ENCODE data around the gene LYST.
"Not testable (repeated sequence)": the region's sequence is repeated elsewhere in the genome, so short reads cannot be mapped to it uniquely, and the experiment has no call there.

Gene LYST

DNA sequence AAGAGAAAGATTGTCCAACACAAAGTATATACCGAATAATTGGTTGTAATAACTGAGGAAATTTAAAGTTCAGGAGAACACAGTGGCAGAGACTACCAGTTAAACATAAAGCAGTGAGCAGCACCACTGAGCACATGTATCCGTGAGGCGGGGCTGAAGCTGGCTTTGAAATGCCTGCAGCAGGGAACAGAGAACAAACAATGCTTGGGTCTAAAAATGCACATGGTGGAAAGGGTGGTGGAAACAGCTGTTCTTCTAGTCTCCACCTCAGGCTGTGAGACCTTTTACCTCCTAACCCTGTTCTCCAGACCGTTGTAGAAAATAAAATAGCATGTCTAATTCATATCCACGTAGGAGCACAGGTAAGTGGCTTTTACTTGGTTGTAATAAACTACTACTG lies 209.4 kb downstream of the LYST start:
- no peak for DNase-seq (ENCODE audit: low read depth, low spot score)

DNA sequence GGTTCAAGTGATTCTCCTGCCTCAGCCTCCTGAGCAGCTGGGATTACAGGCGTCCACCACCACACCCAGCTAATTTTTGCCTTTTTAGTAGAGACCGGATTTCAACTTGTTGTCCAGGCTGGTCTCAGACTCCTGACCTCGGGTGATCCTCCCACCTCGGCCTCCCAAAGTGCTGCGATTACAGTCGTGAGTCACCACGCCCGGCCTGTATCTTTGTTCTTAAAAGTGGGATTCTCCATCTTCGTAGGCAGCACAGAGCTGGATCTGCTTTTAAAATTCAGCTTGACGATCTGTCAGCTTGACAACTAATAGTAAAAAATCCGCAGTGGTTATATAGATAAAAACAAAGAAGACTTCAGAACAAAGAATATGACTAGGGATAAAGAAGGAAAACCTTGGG lies 214.3 kb downstream of the LYST start:
- DNase-seq (ENCODE audit: low read depth, low spot score): no peak

DNA sequence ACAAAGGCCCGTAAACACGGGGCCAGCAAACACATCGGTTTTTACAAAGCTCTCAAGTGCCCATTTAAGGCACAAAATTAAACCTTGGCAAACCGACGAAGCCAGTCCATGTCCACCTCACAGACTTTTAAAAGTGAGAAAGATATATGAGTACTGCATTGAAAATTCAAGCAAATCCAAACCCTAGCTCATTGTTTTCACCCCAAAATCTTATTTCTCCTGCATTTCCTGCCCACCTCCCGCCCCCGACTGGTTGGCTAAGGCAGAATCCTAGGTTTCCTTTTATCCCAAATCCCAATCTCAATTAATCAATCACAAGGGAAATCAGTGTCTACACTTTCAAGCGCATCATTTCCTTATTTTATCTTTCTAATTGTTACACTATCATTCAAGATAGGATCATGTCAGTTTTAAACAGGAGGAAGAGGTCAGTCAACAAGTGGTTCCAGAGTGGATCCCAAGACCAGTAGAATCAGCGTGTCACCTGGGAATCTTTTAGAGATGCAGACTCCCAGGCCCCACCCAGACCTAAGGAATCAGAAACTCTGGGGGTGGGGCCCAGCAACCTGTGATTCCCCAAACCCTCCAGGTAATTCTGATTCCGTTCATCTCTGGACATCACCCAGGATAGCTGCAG lies 215.4 kb downstream of the LYST start:
- no peak for DNase-seq (ENCODE audit: low read depth, low spot score)

DNA sequence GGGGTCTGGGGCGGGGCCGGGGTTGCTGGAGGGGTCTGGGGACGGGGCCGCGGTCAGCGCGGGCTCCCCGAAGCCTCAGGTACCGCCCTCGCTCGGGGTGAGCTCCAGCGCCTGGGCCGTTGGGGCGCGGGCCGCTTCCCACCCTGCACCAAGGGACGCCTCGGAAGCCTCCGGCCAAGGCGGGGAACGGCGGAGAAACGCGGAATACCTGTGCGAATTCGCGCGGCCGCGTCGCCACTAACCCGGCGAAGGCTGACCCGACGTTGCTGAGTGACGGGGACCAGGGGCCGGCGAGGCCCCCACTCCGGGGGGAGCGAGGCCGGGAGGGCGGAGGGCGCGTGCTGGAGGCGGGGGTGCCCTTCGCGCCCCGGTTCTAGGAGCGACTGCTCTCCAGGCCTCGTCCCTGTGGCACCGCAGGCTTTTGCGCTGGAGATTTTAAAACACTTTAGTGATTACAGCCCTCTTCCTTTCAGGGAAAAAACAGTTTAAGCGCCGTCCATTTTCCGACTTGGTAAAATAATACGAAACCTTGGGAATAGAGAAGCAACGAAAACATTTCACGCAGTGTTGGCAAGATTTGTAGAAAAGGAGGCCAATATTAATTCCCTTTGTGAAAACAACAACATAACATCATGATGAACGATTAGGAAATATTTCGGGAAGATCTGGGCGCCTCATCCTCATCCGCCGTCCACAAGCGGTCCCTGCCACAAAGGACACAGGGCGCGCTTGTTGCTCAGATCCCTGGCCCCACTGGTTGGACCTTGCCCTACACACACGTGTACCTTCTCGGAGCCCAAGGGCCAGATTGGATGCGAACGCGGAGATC lies 216.2 kb downstream of the LYST start:
- no peak for DNase-seq (ENCODE audit: low read depth, low spot score)

DNA sequence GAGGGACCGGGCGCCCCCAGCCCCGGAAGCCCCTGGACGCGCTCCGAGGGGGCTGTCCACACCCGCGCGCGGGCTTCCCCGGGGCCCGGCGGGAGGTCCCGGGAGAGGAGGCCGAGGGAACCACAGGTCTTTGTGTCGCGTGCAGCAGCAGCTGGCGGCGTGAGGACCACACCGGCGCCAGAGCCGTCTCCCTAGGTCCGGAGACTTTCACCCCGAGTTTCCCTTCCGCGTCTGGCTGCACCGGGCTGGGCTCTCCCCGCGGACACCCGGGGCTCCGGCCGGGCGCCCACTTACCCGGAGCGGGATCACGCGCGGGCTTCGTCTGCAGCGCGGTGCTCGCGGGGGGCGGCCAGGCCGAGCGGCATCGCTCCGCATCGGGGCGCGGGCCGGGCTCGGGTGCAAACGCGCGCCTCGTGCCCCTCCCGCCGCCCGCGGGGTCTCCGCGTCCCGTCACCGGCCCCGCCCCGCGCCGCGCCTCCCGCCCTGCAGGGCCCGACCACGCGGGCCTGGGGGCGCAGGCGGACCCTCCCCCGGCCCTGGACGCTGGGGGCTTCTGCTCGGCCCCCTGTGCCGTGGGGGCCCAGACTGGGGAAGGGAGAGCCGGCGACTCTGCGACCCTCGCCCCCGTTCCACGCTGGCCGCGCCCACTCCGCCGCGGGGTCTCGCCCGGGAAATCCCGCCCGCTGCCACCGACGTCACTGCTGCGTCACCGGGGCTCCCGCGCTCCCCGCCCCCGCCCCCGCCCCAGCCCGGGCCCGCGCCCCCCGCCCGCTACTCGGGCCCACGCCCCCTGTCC lies 217.1 kb downstream of the LYST start, which contains the start of gene GNG4:
TSS of gene GNG4 (minus strand) at position 417 of the 796 bp plus-strand sequence. CDS start 65,946 bp downstream, outside the sequence.
- no peak for DNase-seq (ENCODE audit: low read depth, low spot score)

DNA sequence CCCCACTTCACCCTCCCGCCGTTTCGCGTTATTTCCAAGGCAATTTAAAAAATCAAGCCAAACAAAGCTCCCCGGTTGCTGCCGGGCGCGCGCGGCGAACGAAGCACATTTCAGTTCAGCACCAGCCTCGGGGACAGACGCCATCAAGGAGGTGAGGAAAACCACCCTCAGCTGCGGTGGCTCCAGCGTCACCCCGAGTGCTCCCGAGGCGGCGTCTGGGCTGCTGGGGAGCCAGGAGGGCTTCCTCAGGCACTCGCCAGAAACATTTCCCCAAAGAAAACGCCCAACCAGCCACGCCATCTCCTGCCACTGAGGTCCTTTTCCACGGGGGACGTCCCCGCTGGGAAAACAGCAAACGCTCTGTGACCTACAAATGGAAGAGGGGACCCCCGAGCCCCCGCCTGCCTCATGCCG lies 217.7 kb downstream of the LYST start:
- DNase-seq (ENCODE audit: low read depth, low spot score): no peak

DNA sequence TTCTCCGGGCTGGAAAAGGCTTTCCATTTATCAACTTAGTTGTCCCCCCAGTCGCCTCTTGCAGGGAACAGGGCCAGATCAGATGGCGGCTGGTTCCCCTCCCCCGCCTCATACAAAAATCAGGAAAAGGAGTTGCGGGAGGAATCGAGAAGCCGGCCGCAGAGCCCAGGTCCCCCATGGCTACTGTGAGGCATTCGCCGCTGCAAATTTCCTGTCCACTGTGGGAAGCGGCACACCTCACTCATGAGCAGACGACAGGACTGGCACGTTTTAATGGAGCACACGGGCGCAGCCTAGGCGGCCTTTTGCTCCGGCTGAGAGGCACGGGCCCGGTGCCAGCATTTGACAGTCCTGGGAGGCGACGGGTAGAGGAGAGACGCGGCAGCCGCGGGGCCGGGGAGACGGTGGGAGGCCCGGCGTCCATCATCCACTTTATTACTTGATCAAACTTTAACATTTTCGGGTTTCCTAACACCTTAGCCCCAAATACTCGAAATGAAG lies 218.2 kb downstream of the LYST start:
- DNase-seq (ENCODE audit: low read depth, low spot score): no peak

DNA sequence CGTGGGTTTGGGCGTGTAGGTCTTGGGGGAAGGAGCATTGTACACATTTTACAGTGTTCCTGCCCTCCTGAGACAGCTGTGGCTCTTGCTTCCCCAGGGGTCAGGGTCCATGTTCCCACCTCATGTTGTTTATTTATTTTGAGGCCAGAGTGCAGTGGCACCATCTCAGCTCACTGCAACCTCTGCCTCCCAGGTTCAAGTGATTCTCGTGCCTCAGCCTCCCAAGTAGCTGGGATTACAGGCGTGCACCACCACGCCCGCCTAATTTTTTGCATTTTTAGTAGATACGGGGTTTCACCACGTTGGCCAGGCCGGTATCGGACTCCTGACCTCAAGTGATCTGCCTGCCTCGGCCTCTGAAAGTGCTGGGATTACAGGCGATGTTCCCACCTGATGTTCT lies 219.2 kb downstream of the LYST start:
- not testable (repeated sequence) for DNase-seq (ENCODE audit: low read depth, low spot score)

DNA sequence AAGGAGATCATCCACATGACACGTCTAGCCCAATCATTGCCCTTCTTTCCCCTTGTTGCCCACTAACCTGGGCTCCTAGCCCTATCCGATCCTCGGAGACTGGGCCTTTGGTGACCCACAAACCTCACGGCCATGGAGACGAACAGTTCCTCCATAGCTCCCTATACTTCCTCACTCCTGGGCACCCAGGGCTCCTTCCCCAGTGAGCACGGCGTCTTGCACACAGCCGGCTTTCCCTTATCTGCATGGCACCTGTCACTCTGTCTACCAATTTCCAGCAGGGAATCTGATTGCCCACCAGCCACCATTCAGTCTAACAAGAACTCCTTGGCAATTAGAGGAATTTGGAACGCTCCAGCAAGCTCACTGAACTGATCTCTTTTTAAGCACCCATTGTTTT lies 220.2 kb downstream of the LYST start:
- no peak for DNase-seq (ENCODE audit: low read depth, low spot score)

DNA sequence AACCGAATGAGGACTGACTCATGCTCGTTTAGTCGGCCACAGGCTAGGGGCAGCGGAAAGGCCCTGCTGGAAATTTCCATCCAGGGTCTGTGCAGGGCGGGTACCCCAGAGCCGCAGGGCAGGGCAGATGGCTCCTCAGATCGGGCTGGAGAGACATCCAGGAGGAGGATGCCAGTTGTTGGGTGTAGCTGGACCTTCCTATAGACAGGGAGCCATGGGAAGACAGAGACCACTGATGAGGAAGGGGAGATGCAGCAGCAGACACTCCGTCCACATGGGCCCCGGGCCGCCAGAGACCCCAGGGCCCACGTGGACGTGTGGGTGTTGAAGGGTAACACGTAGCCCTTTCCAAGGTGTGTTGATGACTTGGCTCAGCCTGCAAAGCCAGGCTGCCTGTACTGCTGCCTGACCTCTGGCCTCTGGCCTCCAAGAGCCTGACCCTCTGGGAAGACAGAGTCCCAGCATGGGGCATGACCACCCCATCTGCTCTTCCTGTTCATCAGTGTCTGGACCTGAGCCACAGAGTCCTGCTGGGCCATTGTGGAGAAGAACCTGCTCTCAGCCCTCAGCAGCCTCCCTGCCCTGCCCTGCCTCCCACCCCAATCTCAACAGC lies 221.9 kb downstream of the LYST start:
- no peak for DNase-seq (ENCODE audit: low read depth, low spot score)

DNA sequence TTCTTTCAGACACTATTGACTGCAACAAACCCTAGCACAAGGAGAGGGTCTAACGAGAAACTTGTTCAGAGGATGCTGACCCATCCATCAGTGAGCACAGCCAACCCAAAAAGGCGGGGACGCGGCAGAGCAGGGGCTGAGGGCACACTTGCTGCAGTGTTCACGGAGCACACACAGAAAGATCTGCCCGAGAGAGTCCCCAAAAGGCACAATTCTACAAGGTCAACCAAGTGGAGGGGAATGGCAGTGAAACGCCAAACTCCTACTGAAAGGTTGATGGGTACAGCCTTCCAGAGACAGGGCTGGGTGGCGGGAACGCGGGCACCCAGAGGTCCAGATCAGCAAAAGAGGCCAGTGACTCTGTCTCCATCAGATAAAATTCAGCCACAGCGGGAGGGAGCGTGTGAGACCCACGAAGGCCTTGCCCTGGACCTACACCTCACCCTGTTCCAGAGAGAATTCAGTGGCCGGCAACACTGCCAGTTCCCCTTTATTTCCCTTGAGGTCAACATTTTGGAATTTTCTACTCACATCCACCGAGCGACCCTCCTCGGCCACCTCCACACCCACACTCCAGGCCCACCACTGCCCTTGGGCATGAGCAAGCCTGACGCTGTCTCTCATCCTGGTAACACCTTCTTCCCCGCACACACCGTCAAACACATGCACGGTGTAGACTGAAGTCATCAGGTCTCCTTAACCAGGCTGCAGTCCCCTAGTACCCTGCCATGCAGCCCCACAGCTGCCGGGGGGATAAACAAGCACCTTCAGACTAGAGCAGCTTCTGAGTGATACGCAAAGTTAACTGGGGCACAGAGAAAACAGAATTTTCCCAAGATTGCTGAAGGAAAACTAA lies 222.6 kb downstream of the LYST start:
- no peak for DNase-seq (ENCODE audit: low read depth, low spot score)

DNA sequence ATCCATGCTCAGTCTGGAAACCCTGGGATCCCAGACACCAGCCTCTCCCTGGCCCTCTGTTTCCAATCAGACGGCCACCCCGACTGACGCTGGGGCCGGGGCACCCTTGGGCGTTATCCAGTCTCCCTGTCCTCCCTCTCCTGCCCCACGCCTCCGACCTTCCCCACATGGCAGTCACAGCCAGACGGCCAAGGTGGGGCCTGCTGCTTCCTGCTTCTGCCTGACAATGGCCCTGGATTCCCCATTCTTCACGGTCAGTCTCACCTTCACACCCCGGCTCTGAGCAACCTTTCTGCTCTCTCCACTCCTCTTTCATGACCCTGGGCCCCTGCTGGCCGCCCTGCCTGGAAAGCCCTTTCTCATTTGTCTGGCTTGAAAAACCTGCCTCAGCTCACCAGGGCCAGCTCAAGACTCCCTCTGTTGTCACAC lies 223.7 kb downstream of the LYST start:
- no peak for DNase-seq (ENCODE audit: low read depth, low spot score)

DNA sequence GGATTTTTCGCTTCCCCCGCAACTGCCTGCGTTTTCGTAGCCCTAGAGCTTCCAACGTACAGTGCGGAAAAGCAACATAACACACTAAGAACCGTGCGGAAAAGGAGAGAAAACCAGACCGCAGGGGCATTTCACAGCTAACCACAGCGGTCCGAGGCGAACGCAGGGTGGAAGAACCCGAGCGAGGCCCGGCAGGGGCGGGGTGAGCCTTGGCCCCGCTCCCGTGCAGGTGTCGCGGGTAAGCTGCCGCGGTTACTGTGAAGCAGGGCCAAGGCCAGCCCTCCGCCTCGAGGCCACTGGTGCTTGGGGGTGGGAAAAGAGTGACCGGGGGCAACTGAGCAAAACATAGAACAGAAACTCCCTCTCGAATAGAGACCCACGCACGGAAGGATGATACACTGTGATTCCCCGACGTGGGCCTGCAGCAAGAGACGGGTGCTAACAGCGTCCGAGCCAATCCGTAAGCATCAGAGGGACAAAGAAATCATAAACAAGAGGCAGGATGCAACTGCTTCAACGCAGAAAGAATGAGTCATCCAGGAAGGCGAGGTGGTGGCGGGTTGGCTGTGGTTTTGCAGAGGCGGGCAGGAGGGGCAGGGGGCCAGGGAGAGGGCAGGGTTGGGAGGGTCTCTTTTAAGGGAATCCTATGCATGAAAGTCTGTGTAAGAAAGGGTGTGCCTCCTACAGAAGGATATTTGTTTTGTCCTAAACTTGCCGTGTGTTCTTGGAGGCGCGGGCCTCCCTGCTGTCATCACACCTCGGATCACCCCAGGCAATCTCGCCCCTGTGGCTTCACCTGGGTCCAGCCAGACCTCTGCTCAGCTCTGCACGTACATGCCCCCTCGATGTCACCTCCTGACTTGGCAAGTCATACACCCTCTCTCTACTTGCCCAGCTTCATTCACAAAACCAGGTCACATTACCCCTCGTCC lies 224.4 kb downstream of the LYST start:
- no peak for DNase-seq (ENCODE audit: low read depth, low spot score)

DNA sequence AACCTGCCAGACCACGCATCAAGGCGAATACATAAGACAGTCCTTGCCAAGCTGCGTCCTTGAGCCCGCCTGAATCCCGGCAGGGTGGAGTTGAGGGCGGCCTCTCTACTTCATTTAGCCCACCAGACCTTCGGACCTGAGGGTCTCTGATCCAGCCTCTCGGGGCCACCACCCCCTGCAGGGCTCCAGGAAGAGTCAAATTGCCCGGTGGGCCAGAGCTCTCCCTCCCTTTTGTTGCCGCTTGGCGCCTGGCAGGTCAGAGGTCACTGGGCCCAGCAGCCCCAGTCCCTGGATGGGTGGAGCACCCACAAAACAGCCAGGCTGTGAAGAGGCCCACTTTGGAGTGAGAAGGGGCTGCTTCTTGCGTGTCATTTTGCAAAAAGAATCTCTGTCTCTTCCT lies 226.1 kb downstream of the LYST start:
- no peak for DNase-seq (ENCODE audit: low read depth, low spot score)

DNA sequence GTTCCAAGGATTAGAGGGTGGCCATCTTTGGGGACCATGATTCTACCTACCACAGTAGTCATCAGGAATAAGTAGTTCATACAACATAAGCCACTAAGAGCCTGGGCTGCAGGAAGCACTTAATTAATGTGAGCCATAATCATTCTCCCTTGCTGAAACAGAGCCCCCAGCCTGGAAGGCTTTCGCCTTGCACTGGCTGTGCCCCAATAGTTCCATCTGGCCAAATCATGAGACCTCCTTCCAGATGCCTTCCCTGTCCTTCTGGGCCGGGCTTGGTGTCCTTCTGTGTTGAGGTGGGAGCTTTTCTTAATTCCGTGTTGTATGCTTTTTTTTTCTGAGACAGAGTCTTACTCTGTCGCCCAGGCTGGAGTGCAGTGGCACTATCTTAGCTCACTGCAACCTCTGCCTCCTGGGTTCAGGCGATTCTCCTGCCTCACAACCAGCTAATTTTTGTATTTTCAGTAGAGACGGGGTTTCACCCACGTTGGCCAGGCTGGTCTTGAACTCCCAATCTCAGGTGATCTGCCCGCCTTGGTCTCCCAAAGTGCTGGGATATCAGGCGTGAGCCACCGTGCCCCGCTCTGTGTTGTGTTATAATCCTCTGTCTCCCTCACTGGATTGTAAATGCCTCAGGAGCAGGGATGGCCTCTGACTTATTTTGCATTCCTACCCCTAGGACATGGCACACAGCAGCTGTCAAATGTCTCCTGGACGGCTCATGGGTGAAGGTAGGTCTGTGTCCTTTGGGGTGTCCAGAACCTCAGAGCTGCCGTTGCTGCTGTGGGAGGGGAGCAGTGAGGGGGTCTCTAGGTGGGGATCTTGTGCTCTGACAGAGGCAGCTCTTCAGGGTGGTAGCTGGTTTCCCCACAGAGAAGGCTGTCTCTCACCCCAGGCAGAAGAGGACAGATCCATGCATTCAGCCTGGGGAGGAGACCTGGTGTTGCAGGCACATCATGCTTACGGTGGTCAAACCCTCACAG lies 227.2 kb downstream of the LYST start:
- DNase-seq (ENCODE audit: low read depth, low spot score): no peak

DNA sequence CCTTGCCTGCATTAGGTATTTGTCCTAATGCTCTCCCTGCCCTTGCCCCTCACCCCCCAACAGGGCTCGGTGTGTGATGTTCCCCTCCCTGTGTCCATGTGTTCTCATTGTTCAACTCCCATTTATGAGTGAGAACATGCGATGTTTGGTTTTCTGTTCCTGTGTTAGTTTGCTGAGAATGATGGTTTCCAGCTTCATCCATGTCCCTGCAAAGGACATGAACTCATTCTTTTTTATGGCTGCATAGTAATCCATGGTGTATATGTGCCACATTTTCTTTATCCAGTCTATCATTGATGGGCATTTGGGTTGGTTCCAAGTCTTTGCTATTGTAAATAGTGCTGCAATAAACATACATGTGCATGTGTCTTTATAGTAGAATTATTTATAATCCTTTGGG lies 228.1 kb downstream of the LYST start:
- DNase-seq (ENCODE audit: low read depth, low spot score): not testable (repeated sequence)

DNA sequence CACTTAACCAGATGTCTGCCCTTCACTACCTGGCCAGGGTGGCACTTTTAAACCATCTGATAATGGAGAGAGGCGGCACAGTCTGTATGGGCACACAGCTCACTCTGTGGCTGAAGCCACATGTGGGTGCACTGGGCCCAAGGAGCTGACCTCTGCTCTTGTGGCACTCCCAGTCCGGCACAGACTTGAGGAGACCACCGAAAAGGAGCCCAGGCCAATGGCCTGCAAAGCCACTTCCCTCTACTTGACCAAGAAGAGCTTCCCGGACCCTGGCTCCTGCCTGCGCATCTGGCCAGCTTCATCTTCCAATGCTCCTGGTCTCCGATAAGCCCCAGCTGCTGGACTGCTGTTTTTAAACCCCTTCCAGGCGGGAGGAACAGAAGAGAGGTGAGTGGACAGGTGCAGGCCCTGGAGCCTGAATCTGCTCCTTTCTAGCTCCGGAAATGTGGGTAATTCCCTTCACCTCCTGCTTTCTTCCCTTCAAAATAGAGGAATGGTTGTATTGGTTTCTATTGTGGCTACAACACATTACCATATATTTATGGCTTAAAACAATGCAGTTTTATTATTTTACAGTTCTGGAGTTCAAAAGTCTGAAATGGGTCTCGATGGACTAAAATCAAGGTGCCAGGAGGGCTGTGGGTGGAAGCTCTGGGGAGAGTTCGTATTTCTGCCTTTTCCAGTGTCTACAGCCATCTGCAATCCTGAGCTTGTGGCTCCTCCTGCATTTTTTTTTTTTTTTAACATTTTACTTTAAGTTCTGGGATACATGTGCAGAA lies 228.8 kb downstream of the LYST start:
- no peak for DNase-seq (ENCODE audit: low read depth, low spot score)
